K562 (cell line): Measurements from ENCODE around the gene SYT6. TPM values are rescaled to one million over a fixed set of nuclear protein-coding genes. Genes with fewer than 3 reads are reported as not detected.
A peak's percentile ranks its signal among the peaks of the same experiment; 100 is the strongest.

Experiments used
- ATAC-seq: fragments of 200-7000 bp; cut with Tn5 transposase; 3 replicates; pipeline ENCODE4 v1.9.1; 2020; ENCODE audit warnings: moderate library complexity
- BruUV-seq: library from RNA; stranded (reverse); fragments of 400-500 nt; replicated peaks from 2 replicates; lab custom pipeline; 2021; lab: Mats Ljungman, UMichigan
- CTCF ChIA-PET: fragments of 300-600 bp; formaldehyde crosslinking; extraction: SDS; loops from one replicate; lab custom pipeline; 2021; ENCODE audit warnings: low intra/inter-chr PET ratio; lab: Yijun Ruan, JAX
- POLR2A ChIA-PET: fragments of 300-600, 350-650 bp; sonication (Branson Sonifier 250); formaldehyde crosslinking; extraction: SDS; loops from one replicate; lab custom pipeline; 2021; ENCODE audit warnings: antibody characterized with exemption, inconsistent platforms; lab: Yijun Ruan, JAX
- DNase-seq, 4 experiments: peaks; one replicate each; pipeline versions ENCODE4 v3.0.0 to v3.0.0-alpha.2; 2011 to 2018; ENCODE audit warnings: low spot score in 3 of 4, mixed read lengths in 3 of 4; ENCODE audit errors: extremely low read depth in 1 of 4
- FAIRE-seq: peaks from 2 replicates; lab custom pipeline; 2011; peaks lifted over from hg19 to GRCh38; lab: Jason Lieb, UNC
- H2AFZ ChIP-seq: 2 replicates; pipeline ENCODE4 v1.6.0; 2011; ENCODE audit warnings: low read depth, low read length, control low read depth, inconsistent platforms
- H3K27ac ChIP-seq: fragments of 200-600 bp; 3 replicates; pipeline ENCODE4 v1.8.0; 2011; ENCODE audit warnings: low read depth, mild to moderate bottlenecking, control low read depth, inconsistent platforms, low read length, moderate library complexity, mixed read lengths; ENCODE audit errors: extremely low read depth
- H3K27me3 ChIP-seq, 2 experiments: fragments of 300-600 bp in 1 of 2; 2 replicates in 1 of 2; 3 replicates in 1 of 2; pipeline versions ENCODE4 v1.6.0 to v1.8.0; 2011; ENCODE audit warnings: inconsistent platforms in 2 of 2, low read length in 2 of 2, mild to moderate bottlenecking in 1 of 2, mixed read lengths in 1 of 2, moderate library complexity in 1 of 2; ENCODE audit not compliant: control insufficient read depth in 2 of 2, insufficient read depth in 2 of 2
- H3K36me3 ChIP-seq: fragments of 300-600 bp; 3 replicates; pipeline ENCODE4 v1.8.0; 2011; ENCODE audit warnings: mild to moderate bottlenecking, low read length, inconsistent platforms; ENCODE audit not compliant: control insufficient read depth, insufficient read depth
- H3K4me1 ChIP-seq, 2 experiments: fragments of 200-600 bp in 1 of 2; replicated peaks in 1 of 2; 2 replicates in 1 of 2; 3 replicates in 1 of 2; pipeline versions ENCODE4 v1.5.1 to v1.8.0; 2011; ENCODE audit warnings: inconsistent platforms in 2 of 2, low read length in 2 of 2, mild to moderate bottlenecking in 1 of 2, mixed read lengths in 1 of 2, moderate library complexity in 1 of 2; ENCODE audit not compliant: control insufficient read depth in 2 of 2, insufficient read depth in 2 of 2
- H3K4me2 ChIP-seq: 2 replicates; pipeline ENCODE4 v1.6.1; 2011; ENCODE audit warnings: low read length, control low read depth, inconsistent platforms, mixed read lengths; ENCODE audit not compliant: insufficient read depth
- H3K4me3 ChIP-seq: fragments of 200-600 bp; sonication (generic), shearing (Covaris generic); 2 replicates; pipeline ENCODE4 v1.5.1; 2016; ENCODE audit warnings: control low read depth, inconsistent platforms
- H3K79me2 ChIP-seq: fragments of 200-600 bp; 3 replicates; pipeline ENCODE4 v1.8.0; 2011; ENCODE audit warnings: low read length, inconsistent platforms; ENCODE audit not compliant: control insufficient read depth, insufficient read depth
- H3K9ac ChIP-seq, 2 experiments: 2 replicates each; pipeline versions ENCODE4 v1.6.0 to v1.6.1; 2011; ENCODE audit warnings: low read depth in 2 of 2, low read length in 2 of 2, control low read depth in 1 of 2, inconsistent platforms in 1 of 2, mild to moderate bottlenecking in 1 of 2, mixed read lengths in 1 of 2; ENCODE audit not compliant: insufficient read depth in 1 of 2
- H3K9me1 ChIP-seq: one replicate; pipeline ENCODE4 v1.6.0; 2011; ENCODE audit warnings: inconsistent platforms, mild to moderate bottlenecking, low read length, moderate library complexity; ENCODE audit not compliant: control insufficient read depth, insufficient read depth
- H3K9me3 ChIP-seq: replicated peaks from 2 replicates; pipeline ENCODE4 v1.5.1; 2011; ENCODE audit warnings: low read depth, low read length, inconsistent platforms; ENCODE audit not compliant: control insufficient read depth, insufficient read depth
- H4K20me1 ChIP-seq: replicated peaks from 2 replicates; pipeline ENCODE4 v1.6.1; 2011; ENCODE audit warnings: low read length, inconsistent platforms, mixed read lengths; ENCODE audit not compliant: control insufficient read depth, insufficient read depth
- EHMT2 ChIP-seq: fragments of 450-650 bp; IDR thresholded peaks from 2 replicates; pipeline ENCODE4 v1.6.1; 2018; ENCODE audit warnings: antibody characterized with exemption
- RBM22 ChIP-seq: fragments of 200-400 bp; formaldehyde crosslinking; IDR thresholded peaks from 2 replicates; pipeline ENCODE4 v1.6.1; 2018; ENCODE audit warnings: low read length, low read depth; ENCODE audit not compliant: poor library complexity, severe bottlenecking
- WGBS: fragments of 100-300 bp; shearing (Covaris generic); methylation state at CpG from one replicate; pipeline ENCODE4 v1.1.6; 2016; ENCODE audit warnings: low coverage, mixed read lengths; ENCODE audit not compliant: insufficient coverage; ENCODE audit errors: missing lambda C conversion rate; 5-methylcytosine and 5-hydroxymethylcytosine counted together
- in situ Hi-C: fragments of 300-500 bp; cut with MboI; formaldehyde crosslinking; loops from 4 replicates; pipeline ENCODE4 v1.15.0; 2018; ENCODE audit warnings: inconsistent platforms, mixed read lengths
- intact Hi-C: fragments of 100-400 bp; cut with micrococcal nuclease; formaldehyde crosslinking; loops from 2 replicates; pipeline ENCODE4 v1.14.2; 2022
- polyA plus RNA-seq, 8 experiments: library from polyadenylated mRNA; depleted of rRNA in 4 of 8; stranded (reverse) in 5 of 8; unstranded in 3 of 8; fragments of >200 nt; fragmentation: Nextera tagmentation in 2 of 8; fragmentation: Illumina TruSeq in 1 of 8; extraction: Ambion mirVana in 2 of 8; extraction: Trizol in 1 of 8; gene quantifications; 2 replicates each; pipeline versions ENCODE4 v1.2.1 to v1.2.3, GENCODE V29; 2011 to 2014; ENCODE audit warnings: inconsistent platforms in 1 of 8, missing spikeins in 1 of 8
- total RNA-seq, 7 experiments: library from RNA; depleted of rRNA in 6 of 7; stranded (reverse); fragments of >200 nt in 6 of 7; fragmentation: Illumina TruSeq in 2 of 7; extraction: Trizol in 2 of 7; gene quantifications; 2 replicates each; pipeline versions ENCODE4 v1.2.1 to v1.2.3, GENCODE V29; 2011 to 2021; ENCODE audit warnings: low replicate concordance in 1 of 7
- TF ChIP-seq, protein P1 (sequence below), 2 experiments: fragments of 450-650 bp; formaldehyde crosslinking in 1 of 2; IDR thresholded peaks; 2 replicates each; pipeline versions ENCODE4 v1.4.0 to v1.6.1; 2014 to 2020; ENCODE audit warnings: mild to moderate bottlenecking in 2 of 2, borderline replicate concordance in 1 of 2, low read depth in 1 of 2
- TF ChIP-seq, protein P2 (sequence below): fragments of 250-450 bp; sonication (Bioruptor Pico); IDR thresholded peaks from 2 replicates; pipeline ENCODE4 v1.5.0; 2022; ENCODE audit warnings: mild to moderate bottlenecking

Gene SYT6
- total and polyA plus RNA-seq, 9 of the 15 experiments (the other 6 are each of a cell fraction or from before 2014, with no cell fraction given), result 0.06 TPM; not detected in 8

DNA sequence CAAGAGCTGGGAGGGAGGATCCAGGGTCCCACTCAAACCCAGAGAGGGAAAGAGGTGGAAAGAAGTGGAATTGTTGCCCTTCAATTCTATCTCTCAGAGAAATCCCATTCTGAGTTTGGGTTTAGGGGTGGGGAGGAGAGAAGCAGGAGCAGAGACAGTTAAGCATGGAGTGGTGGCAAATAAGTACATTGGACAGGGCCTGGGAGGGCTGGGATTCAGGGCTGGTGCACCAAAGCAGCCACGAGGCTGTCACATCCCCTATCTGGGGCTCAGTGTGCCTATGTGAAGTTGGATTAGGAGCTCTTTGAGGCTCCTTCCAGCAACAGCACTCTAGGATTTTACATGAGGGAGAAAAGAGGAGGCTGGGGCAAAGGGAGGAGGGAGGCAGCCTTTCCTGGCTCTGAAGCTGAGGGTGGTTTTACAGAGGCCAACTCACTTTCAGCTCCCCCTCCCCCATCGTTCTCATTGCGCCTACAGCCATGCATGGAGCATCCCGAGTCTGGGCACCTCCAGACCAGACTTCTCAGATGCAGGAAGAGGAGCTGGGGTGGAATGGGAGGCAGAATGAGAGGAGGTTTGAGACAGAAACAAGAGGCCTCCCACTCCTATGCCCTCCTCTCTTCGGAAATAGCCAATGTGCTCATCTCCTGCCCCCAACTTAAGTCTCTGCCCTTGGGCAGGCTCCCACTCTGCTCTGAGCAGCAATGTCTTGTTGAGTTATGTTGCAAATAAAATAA lies 3.0 kb upstream of the SYT6 start:
- H3K9me3 ChIP-seq, result no peaks in the 10 kb centered on the region
- no peaks in the 10 kb centered on the region for H3K79me2 ChIP-seq
- no peak overlapping the region for H3K4me3 ChIP-seq
- peaks cover 5% of the 10 kb centered on the region; the same call in 1 of the 2 replicates for H4K20me1 ChIP-seq
- no peak overlapping the region for H2AFZ ChIP-seq
- H3K4me2 ChIP-seq, result no peak overlapping the region
- no TSS peak for BruUV-seq
- H3K36me3 ChIP-seq, result no peaks in the 10 kb centered on the region
- ATAC-seq, result peak; percentile 27; the same call in 1 of the 3 replicates
- ChIA-PET POLR2A (interaction anchor here (0.7 to 1.2 kb wide), 3 partner anchors 10 to 182 kb away, joined by 3 to 4 read pairs (median 3); no protein-coding TSS in a partner anchor), CTCF (no interaction called here)
- H3K9ac ChIP-seq, result no peak overlapping the region
- H3K27ac ChIP-seq, result no peak overlapping the region
- DNase-seq, result no peak
- H3K4me1 ChIP-seq, result peaks cover 0 to 23% of the 10 kb centered on the region in 2 experiments; a peak in 1 of 5 replicates
- no peak for FAIRE-seq
- in situ Hi-C loops (no loop called here), intact Hi-C loops (no loop called here)
- TF ChIP-seq, protein P1, sequence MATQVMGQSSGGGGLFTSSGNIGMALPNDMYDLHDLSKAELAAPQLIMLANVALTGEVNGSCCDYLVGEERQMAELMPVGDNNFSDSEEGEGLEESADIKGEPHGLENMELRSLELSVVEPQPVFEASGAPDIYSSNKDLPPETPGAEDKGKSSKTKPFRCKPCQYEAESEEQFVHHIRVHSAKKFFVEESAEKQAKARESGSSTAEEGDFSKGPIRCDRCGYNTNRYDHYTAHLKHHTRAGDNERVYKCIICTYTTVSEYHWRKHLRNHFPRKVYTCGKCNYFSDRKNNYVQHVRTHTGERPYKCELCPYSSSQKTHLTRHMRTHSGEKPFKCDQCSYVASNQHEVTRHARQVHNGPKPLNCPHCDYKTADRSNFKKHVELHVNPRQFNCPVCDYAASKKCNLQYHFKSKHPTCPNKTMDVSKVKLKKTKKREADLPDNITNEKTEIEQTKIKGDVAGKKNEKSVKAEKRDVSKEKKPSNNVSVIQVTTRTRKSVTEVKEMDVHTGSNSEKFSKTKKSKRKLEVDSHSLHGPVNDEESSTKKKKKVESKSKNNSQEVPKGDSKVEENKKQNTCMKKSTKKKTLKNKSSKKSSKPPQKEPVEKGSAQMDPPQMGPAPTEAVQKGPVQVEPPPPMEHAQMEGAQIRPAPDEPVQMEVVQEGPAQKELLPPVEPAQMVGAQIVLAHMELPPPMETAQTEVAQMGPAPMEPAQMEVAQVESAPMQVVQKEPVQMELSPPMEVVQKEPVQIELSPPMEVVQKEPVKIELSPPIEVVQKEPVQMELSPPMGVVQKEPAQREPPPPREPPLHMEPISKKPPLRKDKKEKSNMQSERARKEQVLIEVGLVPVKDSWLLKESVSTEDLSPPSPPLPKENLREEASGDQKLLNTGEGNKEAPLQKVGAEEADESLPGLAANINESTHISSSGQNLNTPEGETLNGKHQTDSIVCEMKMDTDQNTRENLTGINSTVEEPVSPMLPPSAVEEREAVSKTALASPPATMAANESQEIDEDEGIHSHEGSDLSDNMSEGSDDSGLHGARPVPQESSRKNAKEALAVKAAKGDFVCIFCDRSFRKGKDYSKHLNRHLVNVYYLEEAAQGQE (IDR thresholded peaks at IDR 0.05; ENCODE audit: borderline replicate concordance), result peak; percentile 70
- TF ChIP-seq, protein P1 (CRISPR knock-in tag; IDR thresholded peaks at IDR 0.05; ENCODE audit: low read depth), result 0 out of 2 replicates have a peak, but pooled peaks have one; percentile 36
- TF ChIP-seq RBM22 (no peak), EHMT2 (0 out of 2 replicates have a peak, but pooled peaks have one; percentile 30)
- TF ChIP-seq, protein P2, sequence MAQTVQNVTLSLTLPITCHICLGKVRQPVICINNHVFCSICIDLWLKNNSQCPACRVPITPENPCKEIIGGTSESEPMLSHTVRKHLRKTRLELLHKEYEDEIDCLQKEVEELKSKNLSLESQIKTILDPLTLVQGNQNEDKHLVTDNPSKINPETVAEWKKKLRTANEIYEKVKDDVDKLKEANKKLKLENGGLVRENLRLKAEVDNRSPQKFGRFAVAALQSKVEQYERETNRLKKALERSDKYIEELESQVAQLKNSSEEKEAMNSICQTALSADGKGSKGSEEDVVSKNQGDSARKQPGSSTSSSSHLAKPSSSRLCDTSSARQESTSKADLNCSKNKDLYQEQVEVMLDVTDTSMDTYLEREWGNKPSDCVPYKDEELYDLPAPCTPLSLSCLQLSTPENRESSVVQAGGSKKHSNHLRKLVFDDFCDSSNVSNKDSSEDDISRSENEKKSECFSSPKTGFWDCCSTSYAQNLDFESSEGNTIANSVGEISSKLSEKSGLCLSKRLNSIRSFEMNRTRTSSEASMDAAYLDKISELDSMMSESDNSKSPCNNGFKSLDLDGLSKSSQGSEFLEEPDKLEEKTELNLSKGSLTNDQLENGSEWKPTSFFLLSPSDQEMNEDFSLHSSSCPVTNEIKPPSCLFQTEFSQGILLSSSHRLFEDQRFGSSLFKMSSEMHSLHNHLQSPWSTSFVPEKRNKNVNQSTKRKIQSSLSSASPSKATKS (CRISPR knock-in tag), result no peak
- WGBS, result 1% methylated on average over 5 of the region's 5 CpGs
- H3K9me1 ChIP-seq, result no peaks in the 10 kb centered on the region
- peaks cover 24 to 47% of the 10 kb centered on the region in 2 experiments; a peak in 3 of 5 replicates for H3K27me3 ChIP-seq
